PFSK-1 (cell line): Measurements from ENCODE around the gene LIFR.

Experiments
- FOXP2 ChIP-seq: optimal IDR thresholded peaks from 2 replicates; pipeline ENCODE3; 2011; ENCODE audit warnings: borderline replicate concordance, control low read depth, inconsistent platforms; ENCODE audit not compliant: insufficient read depth; ENCODE audit errors: extremely low read length, extremely low read depth
- POLR2AphosphoS5 ChIP-seq: IDR thresholded peaks from 2 replicates; pipeline ENCODE4 v1.6.1; 2012; ENCODE audit warnings: low read depth, mild to moderate bottlenecking, control low read depth, low read length, moderate library complexity
- REST ChIP-seq, 2 experiments: IDR thresholded peaks; 2 replicates each; pipeline versions ENCODE4 v1.6.1 to v1.8.0; 2011 to 2012; ENCODE audit warnings: low read depth in 2 of 2, low read length in 2 of 2, control low read depth in 1 of 2, inconsistent platforms in 1 of 2, mild to moderate bottlenecking in 1 of 2, moderate library complexity in 1 of 2; ENCODE audit not compliant: insufficient read depth in 1 of 2
- SIN3A ChIP-seq: IDR thresholded peaks from 2 replicates; pipeline ENCODE4 v1.6.1; 2012; ENCODE audit warnings: mild to moderate bottlenecking, low read length, moderate library complexity, borderline replicate concordance; ENCODE audit not compliant: insufficient read depth
- TAF1 ChIP-seq: IDR thresholded peaks from 2 replicates; pipeline ENCODE4 v1.6.1; 2012; ENCODE audit warnings: low read length, control low read depth, borderline replicate concordance; ENCODE audit not compliant: insufficient read depth

LIFR gene

DNA sequence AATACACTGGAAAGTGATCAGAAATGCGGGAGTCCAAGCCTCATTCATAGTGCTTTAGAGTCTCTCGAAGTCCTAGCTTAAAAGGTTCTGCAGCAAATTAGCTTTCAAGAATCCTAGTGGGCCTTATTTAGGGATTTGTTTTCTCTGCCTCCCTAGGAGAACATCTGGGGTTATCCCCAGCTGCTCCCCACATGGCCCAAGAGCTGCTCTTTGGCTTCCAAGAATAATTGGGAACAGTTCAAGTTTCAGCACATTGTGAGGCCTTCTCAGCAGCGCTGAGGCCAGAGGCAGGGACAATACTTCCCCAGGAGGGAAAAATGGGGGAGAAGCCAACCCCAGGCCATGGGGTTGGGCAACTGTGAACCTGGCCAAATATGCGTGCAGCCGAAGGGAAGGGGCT lies 108.7 kb downstream of the LIFR start:
- TF ChIP-seq REST (IDR thresholded peaks at IDR 0.05; ENCODE audit: insufficient read depth in 1 of 2, low read depth in 2 of 2, low read length in 2 of 2), result no peak
- no peak for TF ChIP-seq POLR2AphosphoS5
- no peak for TF ChIP-seq FOXP2
- TF ChIP-seq SIN3A, result no peak
- no peak for TF ChIP-seq TAF1

DNA sequence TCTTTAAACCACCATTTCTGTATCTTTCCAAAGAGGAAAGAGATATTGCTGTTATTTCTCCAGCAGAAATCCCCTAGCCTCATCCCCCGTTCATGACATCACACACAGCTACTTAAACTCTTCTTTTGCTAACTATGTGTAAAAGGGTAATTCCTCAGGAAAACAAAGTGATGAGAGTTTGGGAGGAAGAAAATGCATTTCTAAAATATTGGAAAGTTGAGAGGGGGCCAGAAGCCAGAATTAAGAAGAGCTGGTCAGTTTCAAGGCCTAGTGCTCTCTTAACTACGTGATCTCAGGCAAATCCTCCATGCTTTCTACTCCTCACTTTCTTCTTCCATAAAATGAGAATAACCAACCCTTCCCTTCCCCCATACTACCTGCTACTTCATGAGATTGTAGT lies 109.4 kb downstream of the LIFR start:
- TF ChIP-seq TAF1 (no peak), POLR2AphosphoS5 (no peak)

DNA sequence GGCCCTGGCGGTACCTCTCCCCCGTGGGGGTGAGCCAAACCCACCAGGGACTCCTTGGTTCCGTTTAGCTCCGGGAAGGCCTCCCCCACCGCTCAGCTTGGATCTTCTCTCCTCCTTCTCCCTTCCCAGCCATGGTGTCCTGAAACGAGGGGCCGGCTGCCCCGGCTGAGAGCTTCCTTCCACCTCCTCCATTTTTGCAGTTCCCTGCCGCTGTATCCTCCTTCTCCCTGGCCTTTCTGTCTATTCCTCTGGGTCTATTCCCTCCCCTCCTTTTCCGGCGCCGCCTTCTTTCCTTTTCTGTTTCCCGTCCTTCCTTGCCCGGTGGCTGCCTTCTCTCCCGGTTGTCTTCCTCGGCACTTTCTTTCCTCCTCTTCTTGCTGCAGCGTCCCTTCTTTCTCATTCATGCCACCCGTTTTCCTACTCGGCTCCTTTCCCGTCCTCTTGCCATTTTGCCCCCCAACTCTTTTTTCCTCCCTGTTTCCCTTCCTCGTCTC lies 110.4 kb downstream of the LIFR start:
- peak; percentile 56 for TF ChIP-seq POLR2AphosphoS5
- no peak for TF ChIP-seq FOXP2
- TF ChIP-seq TAF1, result peak; percentile 77; the same call in 1 of the 2 replicates
- TF ChIP-seq SIN3A, result 0 out of 2 replicates have a peak, but pooled peaks have one; percentile 55
- TF ChIP-seq REST (IDR thresholded peaks at IDR 0.05; ENCODE audit: insufficient read depth in 1 of 2, low read depth in 2 of 2, low read length in 2 of 2), result 0 out of 4 replicates have a peak, but pooled peaks of 1 of the 2 experiments have one; percentile 39

DNA sequence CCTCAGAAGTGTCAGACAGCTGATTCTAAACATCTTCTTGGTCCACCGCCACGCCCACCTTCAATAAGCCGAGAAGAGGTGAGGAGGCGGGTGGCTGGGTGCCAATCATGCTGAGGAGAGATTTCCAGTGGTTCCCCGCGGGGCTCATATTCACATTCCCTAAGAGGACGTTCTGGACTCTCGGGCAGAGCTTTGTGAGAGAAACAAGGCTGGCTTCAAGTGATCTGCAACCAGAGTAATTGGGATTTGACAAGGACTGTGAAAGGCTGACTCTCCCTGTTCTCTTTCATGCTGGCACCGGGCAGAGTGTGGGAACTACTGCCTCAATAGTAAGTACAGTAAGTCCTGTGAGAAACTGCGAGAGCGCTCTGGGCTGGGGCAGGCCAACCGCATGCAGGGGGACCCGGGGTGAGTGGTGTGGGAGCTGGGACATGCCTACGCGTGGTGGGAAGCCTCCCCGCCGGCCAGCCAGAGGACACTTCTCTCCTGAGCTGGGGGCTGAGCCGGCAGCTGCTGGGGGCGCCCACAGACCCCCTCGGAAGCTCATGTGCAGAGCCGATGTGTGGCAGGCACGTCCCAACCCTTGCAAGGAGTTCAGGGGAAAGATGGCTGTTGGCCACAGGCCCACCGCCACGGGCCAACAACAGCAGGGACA lies 110.9 kb downstream of the LIFR start:
- TF ChIP-seq SIN3A (peak; percentile 80; the same call in 1 of the 2 replicates), POLR2AphosphoS5 (peak; percentile 67), REST (IDR thresholded peaks at IDR 0.05; ENCODE audit: insufficient read depth in 1 of 2, low read depth in 2 of 2, low read length in 2 of 2) (no peak), TAF1 (0 out of 2 replicates have a peak, but pooled peaks have one; percentile 36), FOXP2 (no peak)

DNA sequence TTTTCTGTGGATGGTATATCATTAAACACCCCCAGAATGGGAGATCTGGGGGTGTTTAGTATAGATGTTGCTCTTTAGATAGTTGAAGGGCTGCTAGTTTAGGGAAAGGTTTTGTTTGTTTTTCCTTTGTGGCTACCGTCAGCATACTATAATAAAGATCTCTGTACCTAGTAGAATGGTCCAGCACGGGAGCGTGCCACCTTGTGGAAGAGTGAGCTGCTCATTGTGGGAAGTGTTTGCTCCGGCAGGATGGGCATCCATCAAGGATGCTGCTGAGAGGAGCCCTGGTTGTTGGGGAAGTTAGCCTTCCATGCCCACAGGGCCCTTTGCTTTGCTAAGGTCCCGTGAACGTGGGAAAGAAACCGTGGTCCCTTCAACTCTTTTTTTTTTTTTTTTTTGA lies 113.1 kb downstream of the LIFR start:
- TF ChIP-seq REST (IDR thresholded peaks at IDR 0.05; ENCODE audit: insufficient read depth in 1 of 2, low read depth in 2 of 2, low read length in 2 of 2), result no peak
- TF ChIP-seq FOXP2, result no peak
- no peak for TF ChIP-seq SIN3A
- TF ChIP-seq TAF1, result no peak
- no peak for TF ChIP-seq POLR2AphosphoS5
